NCI-H82 (cell line): ENCODE results near the gene KIR3DL1.
"Not testable (repeated sequence)": the region's sequence is repeated elsewhere in the genome, so short reads cannot be mapped to it uniquely, and the experiment has no call there.

Experiments
- DNase-seq: peaks from one replicate; lab custom pipeline; 2025; lab: John Stamatoyannopoulos, UW

Gene KIR3DL1

DNA sequence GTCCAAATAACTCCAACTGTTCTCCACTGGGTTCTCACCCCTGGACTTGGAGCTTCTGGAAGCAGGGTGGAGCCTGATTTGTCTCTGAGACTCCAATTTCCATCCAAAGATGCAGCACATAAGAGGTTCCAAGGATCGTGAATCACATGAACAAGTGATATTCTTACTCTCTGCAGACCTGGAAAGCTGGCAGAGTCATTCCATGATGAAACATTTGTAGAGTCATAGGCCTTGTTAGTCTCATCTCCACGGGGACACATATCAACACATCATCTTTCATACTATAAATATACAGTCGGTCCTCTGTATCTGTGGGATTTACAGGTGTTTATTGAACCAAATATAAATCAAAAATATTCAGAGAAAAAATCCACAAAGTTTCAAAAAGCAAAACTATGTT, 1.7 kb upstream of the KIR3DL1 start:
- not testable (repeated sequence) for DNase-seq

DNA sequence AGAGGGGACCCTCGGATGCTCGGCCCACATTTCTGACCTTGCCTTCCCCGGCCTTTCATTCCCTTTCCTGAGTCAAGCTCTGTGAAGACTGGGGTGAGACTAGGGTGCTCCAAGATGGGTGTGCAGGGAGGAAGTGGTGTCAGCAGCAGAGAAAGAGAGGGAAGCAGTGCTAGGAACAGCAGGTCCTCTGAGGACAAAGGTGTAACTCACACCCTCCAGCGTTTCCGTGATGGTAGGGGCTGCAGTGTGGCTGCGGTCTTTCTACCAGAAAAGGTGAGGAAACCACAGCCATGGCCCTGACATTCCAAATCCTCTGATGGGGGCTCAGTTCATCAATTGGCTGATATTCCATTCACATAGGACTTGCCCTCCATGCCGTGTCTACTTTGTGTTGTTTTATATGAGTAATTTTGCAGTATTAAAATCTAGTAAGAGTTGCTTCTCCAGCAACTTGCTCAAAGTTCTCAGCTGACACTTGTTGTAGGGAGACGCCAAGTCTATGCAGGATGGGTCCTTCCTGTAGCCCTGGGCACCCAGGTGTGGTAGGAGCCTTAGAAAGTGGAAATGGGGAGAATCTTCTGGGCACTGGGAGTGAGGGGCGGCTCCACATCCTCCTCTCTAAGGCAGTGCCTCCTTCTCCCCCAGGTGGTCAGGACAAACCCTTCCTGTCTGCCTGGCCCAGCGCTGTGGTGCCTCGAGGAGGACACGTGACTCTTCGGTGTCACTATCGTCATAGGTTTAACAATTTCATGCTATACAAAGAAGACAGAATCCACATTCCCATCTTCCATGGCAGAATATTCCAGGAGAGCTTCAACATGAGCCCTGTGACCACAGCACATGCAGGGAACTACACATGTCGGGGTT, 1.6 kb downstream of the KIR3DL1 start:
- DNase-seq: no peak

DNA sequence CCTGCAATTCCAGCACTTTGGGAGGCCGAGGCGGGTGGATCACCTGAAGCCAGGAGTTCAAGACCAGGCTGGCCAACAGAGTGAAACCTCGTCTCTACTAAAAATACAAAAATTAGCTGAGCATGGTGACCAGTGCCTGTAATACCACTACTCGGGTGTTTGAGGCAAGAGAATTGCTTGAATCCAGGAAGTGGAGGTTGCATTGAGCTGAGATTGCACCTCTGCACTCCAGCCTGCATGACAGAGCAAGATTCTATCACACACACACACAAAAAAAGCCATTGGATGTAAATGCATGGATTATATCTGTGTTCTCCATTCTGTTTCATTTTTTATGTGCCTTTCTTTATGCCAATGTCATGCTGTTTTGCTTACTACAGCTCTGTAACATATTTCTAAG, 8.1 kb downstream of the KIR3DL1 start:
- not testable (repeated sequence) for DNase-seq

DNA sequence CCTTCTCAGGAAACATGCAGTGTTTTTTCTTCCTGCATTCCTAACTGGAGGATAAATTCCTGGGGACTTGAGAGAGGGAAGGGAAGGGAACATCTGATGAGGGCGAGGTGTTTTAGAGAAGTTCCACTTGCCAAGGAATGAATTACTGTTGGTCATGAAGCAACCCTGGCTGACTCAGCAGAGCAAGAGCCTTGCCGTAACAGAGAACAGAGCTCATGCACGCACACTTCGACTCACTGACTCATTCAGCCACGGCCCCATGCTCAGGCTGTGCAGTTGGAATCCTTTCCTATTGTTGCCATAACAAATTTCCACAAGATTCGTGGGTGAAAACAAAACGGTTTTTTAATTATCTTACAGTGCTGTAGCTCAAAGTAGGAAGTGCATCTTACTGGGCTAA, 9.1 kb downstream of the KIR3DL1 start:
- not testable (repeated sequence) for DNase-seq

DNA sequence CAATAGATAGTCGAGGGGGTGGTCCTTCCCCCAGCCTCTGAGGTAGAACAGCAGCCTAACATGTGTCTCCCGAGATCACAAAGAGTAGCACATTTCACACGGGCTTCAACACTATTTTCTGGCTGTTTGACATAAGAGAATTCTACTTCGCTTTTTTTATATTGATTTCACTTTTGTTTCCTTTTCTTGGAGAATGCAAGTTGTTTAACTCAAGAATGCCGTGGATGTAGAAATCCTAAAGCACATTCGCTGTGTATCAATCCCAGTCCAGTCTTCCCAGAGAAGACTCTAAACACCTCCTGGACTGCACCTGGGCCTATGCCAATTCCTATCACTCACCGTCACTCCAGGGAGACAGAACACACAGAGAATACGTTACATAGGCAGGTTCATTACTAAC, 11.8 kb downstream of the KIR3DL1 start:
- not testable (repeated sequence) for DNase-seq

DNA sequence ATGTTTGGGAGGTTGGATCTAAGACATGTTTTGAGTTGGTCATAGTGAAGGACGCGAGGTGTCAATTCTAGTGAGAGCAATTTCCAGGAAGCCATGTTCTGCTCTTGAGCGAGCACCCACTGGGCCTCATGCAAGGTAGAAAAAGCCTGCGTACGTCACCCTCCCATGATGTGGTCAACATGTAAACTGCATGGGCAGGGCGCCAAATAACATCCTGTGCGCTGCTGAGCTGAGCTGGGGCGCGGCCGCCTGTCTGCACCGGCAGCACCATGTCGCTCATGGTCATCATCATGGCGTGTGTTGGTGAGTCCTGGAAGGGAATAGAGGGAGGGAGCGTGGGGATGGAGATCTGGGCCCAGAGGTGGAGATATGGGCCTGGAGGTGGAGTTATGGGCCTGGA, 16.2 kb downstream of the KIR3DL1 start, which contains the start of gene KIR2DS4:
Gene KIR2DS4, plus strand, starts transcription at position 181 of the 400 bp plus-strand sequence.
- DNase-seq: not testable (repeated sequence)

DNA sequence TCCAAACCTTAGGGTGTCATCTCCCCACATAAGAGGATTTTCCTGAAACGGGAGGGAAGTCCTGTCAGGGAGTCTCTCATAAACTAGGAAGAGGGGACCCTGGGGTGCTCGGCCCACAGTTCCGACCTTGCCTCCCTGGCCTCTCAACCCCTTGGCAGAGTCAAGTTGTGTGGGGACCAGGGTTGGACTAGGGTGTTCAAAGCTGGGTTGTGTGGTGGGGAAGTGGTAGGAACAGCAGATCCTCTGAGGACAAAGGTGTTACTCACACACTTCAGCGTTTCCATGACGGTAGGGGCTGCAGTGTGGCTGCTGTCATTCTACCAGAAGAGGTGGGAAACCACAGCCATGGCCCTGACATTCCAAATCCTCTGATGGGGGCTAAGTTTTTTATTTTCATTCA, 18.9 kb downstream of the KIR3DL1 start:
- DNase-seq: not testable (repeated sequence)

DNA sequence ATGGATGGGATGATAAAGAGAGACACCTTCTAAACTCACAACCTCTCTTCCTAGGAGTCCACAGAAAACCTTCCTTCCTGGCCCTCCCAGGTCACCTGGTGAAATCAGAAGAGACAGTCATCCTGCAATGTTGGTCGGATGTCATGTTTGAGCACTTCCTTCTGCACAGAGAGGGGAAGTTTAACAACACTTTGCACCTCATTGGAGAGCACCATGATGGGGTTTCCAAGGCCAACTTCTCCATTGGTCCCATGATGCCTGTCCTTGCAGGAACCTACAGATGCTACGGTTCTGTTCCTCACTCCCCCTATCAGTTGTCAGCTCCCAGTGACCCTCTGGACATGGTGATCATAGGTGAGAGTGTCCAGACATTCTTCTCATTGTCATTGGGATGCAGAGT, 21.3 kb downstream of the KIR3DL1 start:
- DNase-seq: not testable (repeated sequence)

DNA sequence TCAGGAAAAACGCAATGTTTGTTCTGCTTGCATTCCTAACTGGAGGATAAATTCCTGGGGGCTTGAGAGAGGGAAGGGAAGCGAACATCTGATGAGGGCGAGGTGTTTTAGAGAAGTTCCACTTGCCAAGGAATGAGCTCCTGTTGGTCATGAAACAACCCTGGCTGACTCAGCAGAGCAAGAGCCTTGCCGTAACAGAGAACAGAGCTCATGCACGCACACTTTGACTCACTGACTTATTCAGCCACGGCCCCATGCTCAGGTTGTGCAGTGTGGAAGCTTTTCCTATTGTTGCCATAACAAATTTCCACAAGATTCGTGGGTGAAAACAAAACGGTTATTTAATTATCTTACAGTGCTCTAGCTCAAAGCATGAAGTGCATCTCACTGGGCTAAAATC, 26.9 kb downstream of the KIR3DL1 start:
- not testable (repeated sequence) for DNase-seq

DNA sequence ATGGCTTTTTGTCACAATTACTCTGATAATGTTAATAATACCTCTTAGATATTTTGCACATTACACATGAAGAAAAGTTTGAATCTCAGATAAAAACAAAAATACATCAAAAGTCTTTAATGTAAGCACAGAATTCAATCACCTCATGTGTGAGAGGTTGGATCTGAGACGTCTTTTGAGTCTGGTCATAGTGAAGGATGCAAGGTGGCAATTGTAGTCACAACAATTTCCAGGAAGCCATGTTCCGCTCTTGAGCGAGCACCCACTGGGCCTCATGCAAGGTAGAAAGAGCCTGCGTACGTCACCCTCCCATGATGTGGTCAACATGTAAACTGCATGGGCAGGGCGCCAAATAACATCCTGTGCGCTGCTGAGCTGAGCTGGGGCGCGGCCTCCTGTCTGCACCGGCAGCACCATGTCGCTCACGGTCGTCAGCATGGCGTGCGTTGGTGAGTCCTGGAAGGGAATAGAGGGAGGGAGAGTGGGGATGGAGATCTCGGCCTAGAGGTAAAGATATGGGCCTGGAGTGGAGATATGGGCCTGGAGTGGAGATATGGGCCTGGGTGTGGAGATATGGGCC, 33.9 kb downstream of the KIR3DL1 start, which contains the start of gene KIR3DL2:
Gene KIR3DL2, plus strand, starts transcription at position 383 of the 580 bp plus-strand sequence. Its CDS starts 33 bp downstream, at position 416.
- DNase-seq: not testable (repeated sequence)

DNA sequence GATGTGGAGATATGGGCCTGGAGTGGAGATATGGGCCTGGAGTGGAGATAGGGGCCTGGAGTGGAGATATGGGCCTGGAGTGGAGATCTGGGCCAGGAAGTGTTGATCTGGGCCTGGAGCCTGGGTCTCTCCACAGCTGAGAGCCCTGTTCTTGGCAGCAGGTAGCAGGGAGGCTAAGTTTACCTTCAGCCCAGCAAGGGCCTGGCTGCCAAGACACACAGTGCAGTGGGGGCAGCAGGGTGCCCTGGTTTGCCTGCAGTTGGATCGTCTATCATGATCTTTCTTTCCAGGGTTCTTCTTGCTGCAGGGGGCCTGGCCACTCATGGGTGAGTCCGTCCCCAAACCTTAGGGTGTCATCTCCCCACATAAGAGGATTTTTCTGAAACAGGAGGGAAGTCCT, 34.7 kb downstream of the KIR3DL1 start:
- DNase-seq: no peak

DNA sequence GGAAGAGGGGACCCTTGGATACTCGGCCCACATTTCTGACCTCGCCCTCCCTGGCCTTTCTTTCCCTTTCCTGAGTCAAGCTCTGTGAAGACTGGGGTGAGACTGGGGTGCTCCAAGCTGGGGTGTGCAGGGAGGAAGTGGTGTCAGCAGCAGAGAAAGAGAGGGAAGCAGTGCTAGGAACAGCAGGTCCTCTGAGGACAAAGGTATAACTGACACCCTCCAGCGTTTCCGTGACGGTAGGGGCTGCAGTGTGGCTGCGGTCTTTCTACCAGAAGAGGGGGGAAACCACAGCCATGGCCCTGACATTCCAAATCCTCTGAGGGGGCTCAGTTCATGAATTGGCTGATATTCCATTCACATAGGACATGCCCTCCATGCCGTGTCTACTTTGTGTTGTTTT, 35.1 kb downstream of the KIR3DL1 start:
- no peak for DNase-seq

DNA sequence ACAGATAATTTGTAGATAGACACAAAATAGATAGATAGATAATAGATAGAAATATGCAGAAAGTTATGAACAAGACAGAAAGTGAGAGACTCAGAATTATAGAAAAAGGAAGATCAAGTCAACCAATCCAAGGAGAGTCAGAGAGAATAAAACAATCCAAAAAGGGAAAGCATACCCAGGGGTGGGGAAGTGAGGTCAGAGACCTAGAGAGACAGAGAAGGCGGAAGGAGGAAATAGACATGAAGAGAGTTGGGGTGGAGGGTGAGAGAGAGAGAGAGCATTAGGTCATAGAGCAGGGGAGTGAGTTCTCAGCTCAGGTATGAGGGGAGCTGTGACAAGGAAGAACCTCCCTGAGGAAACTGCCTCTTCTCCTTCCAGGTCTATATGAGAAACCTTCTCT, 39.0 kb downstream of the KIR3DL1 start:
- not testable (repeated sequence) for DNase-seq

DNA sequence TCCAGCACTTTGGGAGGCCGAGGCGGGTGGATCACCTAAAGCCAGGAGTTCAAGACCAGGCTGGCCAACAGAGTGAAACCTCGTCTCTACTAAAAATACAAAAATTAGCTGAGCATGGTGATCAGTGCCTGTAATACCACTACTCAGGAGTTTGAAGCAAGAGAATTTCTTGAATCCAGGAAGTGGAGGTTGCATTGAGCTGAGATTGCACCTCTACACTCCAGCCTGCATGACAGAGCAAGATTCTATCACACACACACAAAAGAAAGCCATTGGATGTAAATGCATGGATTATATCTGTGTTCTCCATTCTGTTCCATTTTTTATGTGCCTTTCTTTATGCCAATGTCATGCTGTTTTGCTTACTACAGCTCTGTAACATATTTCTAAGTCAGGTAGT, 42.2 kb downstream of the KIR3DL1 start:
- DNase-seq: not testable (repeated sequence)

DNA sequence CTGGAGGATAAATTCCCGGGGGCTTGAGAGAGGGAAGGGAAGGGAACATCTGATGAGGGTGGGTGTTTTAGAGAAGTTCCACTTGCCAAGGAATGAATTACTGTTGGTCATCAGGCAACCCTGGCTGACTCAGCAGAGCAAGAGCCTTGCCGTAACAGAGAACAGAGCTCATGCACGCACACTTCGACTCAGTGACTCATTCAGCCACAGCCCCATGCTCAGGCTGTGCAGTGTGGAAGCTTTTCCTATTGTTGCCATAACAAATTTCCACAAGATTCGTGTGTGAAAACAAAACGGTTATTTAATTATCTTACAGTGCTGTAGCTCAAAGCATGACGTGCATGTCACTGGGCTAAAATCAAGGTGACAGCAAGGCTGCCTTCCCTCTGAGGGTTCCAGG, 43.2 kb downstream of the KIR3DL1 start:
- not testable (repeated sequence) for DNase-seq

DNA sequence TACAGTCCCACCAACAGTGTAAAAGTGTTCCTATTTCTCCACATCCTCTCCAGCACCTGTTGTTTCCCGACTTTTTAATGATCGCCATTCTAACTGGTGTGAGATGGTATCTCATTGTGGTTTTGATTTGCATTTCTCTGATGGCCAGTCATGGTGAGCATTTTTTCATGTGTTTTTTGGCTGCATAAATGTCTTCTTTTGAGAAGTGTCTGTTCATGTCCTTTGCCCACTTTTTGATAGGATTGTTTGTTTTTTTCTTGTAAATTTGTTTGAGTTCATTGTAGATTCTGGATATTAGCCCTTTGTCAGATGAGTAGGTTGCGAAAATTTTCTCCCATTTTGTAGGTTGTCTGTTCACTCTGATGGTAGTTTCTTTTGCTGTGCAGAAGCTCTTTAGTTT, 47.2 kb downstream of the KIR3DL1 start:
- DNase-seq: not testable (repeated sequence)

DNA sequence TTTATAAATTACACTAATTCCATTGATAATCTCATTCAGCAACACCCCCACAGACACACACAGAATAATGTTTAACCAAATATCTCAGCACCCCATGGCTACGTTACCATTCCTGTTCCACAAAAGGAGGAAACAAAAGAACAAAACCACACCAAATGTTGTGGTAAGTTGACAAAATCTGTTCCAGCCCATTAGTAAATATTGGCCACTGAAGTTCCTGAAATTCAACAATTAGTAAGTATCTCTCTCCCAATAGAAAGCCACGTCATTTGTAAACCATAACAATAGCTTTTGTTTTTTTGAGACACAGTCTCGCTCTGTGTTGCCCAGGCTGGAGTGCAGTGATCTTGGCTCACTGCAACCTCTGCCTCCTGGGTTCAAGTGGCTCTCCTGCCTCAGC, 55.4 kb downstream of the KIR3DL1 start:
- DNase-seq: no peak

DNA sequence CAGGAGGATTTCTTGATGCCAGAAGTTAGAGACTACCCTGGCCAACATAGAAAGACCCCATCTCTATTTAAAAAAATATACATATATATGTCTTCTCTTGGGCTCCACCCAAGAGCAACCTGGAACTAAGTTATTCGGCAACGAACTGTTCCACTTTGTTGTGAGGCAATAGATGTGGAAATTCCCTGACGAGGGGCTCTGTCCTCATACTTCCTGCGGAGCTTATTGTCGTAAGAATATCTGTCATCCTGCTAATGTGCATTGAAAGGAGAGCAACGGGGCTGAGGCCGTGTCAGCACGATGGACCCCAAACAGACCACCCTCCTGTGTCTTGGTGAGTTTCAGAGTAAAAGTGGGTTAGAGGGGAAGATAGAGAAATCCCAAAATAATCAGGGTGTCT, 57.7 kb downstream of the KIR3DL1 start, which contains the start of gene FCAR:
Gene FCAR, plus strand, starts transcription at position 246 of the 400 bp plus-strand sequence. Its CDS starts 55 bp downstream, at position 301.
- DNase-seq: no peak

DNA sequence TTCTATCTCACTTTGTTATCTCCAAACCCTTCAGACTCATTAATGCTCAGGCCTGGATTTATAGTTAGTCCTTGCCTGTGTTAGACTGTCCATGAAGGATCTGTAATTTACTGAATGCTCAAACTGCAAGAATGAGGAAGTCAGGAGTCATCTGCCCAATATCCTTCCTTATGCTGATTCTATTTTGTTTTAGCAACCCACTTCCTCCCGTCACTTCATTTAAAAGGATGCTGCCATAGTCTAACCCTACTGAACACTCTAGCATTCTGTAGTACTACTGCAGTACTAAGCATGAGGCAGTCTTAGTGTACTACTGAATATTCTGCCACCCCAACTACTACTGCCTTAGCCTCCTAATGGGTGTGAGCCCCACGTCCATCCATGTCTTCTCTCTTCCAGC, 59.2 kb downstream of the KIR3DL1 start:
- DNase-seq: no peak

DNA sequence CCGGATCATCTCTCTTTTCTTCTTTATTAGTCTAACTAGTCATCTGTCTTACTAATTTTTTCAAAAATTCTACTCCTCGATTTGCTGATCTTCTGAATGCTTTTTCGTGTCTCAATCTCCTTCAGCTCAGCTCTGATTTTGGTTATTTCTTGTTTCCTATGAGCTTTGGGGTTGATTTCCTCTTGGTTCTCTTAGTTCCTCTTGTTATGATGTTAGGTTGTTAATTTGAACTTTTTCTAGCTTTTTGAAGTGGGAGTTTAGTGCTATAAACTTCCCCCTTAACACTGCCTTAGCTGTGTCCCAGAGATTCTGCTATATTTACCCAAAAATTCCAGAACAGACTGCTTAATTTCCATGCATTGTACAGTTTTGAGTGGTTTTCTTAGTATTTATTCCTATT, 61.2 kb downstream of the KIR3DL1 start:
- DNase-seq: no peak
